ENCODE measurements around the gene SHLD1. TPM values are rescaled to one million over a fixed set of nuclear protein-coding genes. Genes with fewer than 3 reads are reported as not detected.

Gene SHLD1
- polyA plus RNA-seq, 1 donor from 2014 or later: 15.3 TPM

- TF ChIP-seq POLR2AphosphoS5 (IDR thresholded peaks at IDR 0.05) (no peak), MXI1 (conservative IDR thresholded peaks at IDR 0.05; ENCODE audit: poor library complexity, severe bottlenecking) (no peak), TAF1 (IDR thresholded peaks at IDR 0.05; ENCODE audit: low read depth) (no peak), EP300 (conservative IDR thresholded peaks at IDR 0.05; ENCODE audit: poor library complexity, severe bottlenecking) (no peak), SMC3 (conservative IDR thresholded peaks at IDR 0.05; ENCODE audit: poor library complexity) (no peak), RAD21 (conservative IDR thresholded peaks at IDR 0.05) (no peak), REST (IDR thresholded peaks at IDR 0.05; ENCODE audit: borderline replicate concordance) (no peak), EZH2 (IDR thresholded peaks at IDR 0.05; ENCODE audit: borderline replicate concordance, insufficient read depth, low read length, poor library complexity, severe bottlenecking) (no peak)
- TF ChIP-seq, protein P1, sequence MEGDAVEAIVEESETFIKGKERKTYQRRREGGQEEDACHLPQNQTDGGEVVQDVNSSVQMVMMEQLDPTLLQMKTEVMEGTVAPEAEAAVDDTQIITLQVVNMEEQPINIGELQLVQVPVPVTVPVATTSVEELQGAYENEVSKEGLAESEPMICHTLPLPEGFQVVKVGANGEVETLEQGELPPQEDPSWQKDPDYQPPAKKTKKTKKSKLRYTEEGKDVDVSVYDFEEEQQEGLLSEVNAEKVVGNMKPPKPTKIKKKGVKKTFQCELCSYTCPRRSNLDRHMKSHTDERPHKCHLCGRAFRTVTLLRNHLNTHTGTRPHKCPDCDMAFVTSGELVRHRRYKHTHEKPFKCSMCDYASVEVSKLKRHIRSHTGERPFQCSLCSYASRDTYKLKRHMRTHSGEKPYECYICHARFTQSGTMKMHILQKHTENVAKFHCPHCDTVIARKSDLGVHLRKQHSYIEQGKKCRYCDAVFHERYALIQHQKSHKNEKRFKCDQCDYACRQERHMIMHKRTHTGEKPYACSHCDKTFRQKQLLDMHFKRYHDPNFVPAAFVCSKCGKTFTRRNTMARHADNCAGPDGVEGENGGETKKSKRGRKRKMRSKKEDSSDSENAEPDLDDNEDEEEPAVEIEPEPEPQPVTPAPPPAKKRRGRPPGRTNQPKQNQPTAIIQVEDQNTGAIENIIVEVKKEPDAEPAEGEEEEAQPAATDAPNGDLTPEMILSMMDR (IDR thresholded peaks at IDR 0.05; ENCODE audit: poor library complexity, severe bottlenecking): no peak
- no peaks in the 10 kb centered on the region for H4K20me1 ChIP-seq (ENCODE audit: insufficient read depth)
- no peaks in the 10 kb centered on the region for H3K27me3 ChIP-seq (ENCODE audit: insufficient read depth, low read depth, low read length)
- no peaks in the 10 kb centered on the region for H3K79me2 ChIP-seq (replicated peaks; ENCODE audit: insufficient read depth, low read length)
- H3F3A ChIP-seq (ENCODE audit: insufficient read depth, low read length, poor library complexity, severe bottlenecking): no peaks in the 10 kb centered on the region
- no peak overlapping the region for H3K9ac ChIP-seq (ENCODE audit: low read length)
- no peaks in the 10 kb centered on the region for H3K36me3 ChIP-seq (ENCODE audit: insufficient read depth, low read length)
- H3K27ac ChIP-seq (ENCODE audit: low read length): no peak overlapping the region
- H3K9me2 ChIP-seq (ENCODE audit: insufficient read depth, low read length): no peaks in the 10 kb centered on the region
- no peaks in the 10 kb centered on the region for H3K9me3 ChIP-seq (ENCODE audit: low read length)
- H3K4me2 ChIP-seq (ENCODE audit: low read length): no peak overlapping the region
- H2AFZ ChIP-seq (ENCODE audit: low read depth, low read length): no peak overlapping the region
- H3K4me3 ChIP-seq (ENCODE audit: low read length): no peak overlapping the region
Measured at GRCh38 chr20:5753814-5754213, 3.6 kb downstream of the SHLD1 start.

DNA sequence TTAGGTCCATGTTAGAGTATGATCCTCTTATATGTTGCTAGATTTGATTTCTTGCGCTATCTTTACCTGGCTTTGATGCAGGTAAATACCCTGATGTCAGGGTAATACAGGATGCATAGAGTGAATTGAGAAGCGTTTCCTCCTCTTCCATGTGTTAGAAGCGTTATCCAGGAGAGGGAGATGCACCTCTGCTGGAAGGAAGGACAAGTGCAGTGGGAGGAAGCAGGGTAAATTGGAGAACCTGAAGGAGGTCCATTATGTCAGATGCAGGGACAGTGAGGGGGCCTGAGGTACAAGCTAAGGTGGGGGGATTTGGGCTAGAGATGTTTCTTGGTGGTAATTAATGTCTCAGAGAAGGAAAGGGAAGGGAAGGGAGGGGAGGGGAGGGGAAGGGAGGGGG, 7.7 kb downstream of the SHLD1 start:
- Histone ChIP-seq H3F3A (ENCODE audit: insufficient read depth, low read length, poor library complexity, severe bottlenecking) (no peaks in the 10 kb centered on the region), H3K4me3 (ENCODE audit: low read length) (no peak overlapping the region), H2AFZ (ENCODE audit: low read depth, low read length) (no peak overlapping the region), H4K20me1 (ENCODE audit: insufficient read depth) (no peaks in the 10 kb centered on the region), H3K9ac (ENCODE audit: low read length) (no peak overlapping the region), H3K36me3 (ENCODE audit: insufficient read depth, low read length) (no peaks in the 10 kb centered on the region), H3K27ac (ENCODE audit: low read length) (no peak overlapping the region), H3K4me2 (ENCODE audit: low read length) (no peak overlapping the region), H3K9me2 (ENCODE audit: insufficient read depth, low read length) (no peaks in the 10 kb centered on the region), H3K79me2 (replicated peaks; ENCODE audit: insufficient read depth, low read length) (no peaks in the 10 kb centered on the region), H3K27me3 (ENCODE audit: insufficient read depth, low read depth, low read length) (no peaks in the 10 kb centered on the region), H3K9me3 (ENCODE audit: low read length) (no peaks in the 10 kb centered on the region)
- TF ChIP-seq POLR2AphosphoS5 (IDR thresholded peaks at IDR 0.05): no peak
- no peak for TF ChIP-seq EP300 (conservative IDR thresholded peaks at IDR 0.05; ENCODE audit: poor library complexity, severe bottlenecking)
- no peak for TF ChIP-seq REST (IDR thresholded peaks at IDR 0.05; ENCODE audit: borderline replicate concordance)
- no peak for TF ChIP-seq SMC3 (conservative IDR thresholded peaks at IDR 0.05; ENCODE audit: poor library complexity)
- TF ChIP-seq, protein P1 (IDR thresholded peaks at IDR 0.05; ENCODE audit: poor library complexity, severe bottlenecking): no peak
- TF ChIP-seq RAD21 (conservative IDR thresholded peaks at IDR 0.05): no peak
- no peak for TF ChIP-seq MXI1 (conservative IDR thresholded peaks at IDR 0.05; ENCODE audit: poor library complexity, severe bottlenecking)
- TF ChIP-seq EZH2 (IDR thresholded peaks at IDR 0.05; ENCODE audit: borderline replicate concordance, insufficient read depth, low read length, poor library complexity, severe bottlenecking): no peak
- TF ChIP-seq TAF1 (IDR thresholded peaks at IDR 0.05; ENCODE audit: low read depth): no peak
